Measurements from ENCODE around the gene PLCB3.
A peak's percentile ranks its signal among the peaks of the same experiment; 100 is the strongest.

Gene PLCB3

DNA sequence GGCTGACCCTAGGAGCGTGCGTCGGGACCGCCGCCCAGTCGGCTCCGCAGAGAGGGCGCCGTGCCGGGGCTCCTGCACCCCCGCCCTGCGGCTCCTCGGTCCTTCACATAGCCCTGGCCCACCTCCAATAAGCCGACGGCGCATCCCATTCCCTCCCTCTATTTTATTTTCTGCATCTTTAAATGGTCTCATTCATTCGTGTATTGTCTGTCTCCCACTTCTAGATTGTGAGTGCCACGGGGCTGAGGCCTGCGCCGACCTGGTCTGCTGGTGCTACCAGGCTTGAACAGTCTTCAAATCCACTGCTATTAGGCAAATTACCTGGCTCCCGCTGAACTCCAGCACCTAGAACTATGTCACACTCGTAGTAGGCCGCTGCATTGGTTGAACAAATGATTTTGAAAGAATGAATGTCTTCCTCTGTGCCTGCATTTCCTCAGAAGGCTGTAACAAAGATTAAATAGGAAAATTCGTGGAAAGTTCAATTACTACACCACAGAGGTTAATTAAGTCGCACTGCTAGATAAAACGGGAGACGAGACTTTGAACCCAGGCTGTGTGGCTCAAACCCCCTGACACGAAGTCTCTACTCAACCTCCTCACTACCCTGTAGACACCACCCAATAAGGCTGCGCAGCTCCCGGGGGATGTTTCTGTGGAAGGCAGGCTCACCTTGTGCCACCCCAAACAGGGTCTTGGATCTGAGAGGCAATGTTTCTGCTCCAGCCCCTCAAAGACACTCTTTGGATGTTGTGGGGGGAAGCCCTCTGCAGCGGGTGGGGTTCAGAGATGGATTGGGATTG, 3.4 kb upstream of the PLCB3 start:
- Histone ChIP-seq H3K9me2 (replicated peaks; ENCODE audit: insufficient read depth, low read length) (no peaks in the 10 kb centered on the region), H3K4me2 (ENCODE audit: low read depth, low read length, poor library complexity, severe bottlenecking) (peak overlapping the region; percentile 71), H3K9ac (ENCODE audit: low read length) (peak overlapping the region; percentile 59; the same call in 1 of the 2 replicates), H3K27ac (ENCODE audit: low read depth, low read length) (no peak overlapping the region), H3F3A (ENCODE audit: insufficient read depth) (peaks cover 40% of the 10 kb centered on the region), H4K20me1 (ENCODE audit: low read depth, low read length) (no peaks in the 10 kb centered on the region), H2AFZ (ENCODE audit: low read depth, low read length, severe bottlenecking) (peak overlapping the region; percentile 88), H3K79me2 (ENCODE audit: insufficient read depth, low read length) (peaks cover 24% of the 10 kb centered on the region), H3K9me3 (ENCODE audit: insufficient read depth, low read length) (no peaks in the 10 kb centered on the region), H3K27me3 (ENCODE audit: low read length) (no peaks in the 10 kb centered on the region), H3K36me3 (ENCODE audit: low read length) (no peaks in the 10 kb centered on the region), H3K4me3 (ENCODE audit: insufficient read depth, low read length, poor library complexity, severe bottlenecking) (peak overlapping the region; percentile 51)
- TF ChIP-seq CTCF (IDR thresholded peaks at IDR 0.05; ENCODE audit: insufficient read depth, low read length, poor library complexity, severe bottlenecking) (no peak), EZH2phosphoT487 (conservative IDR thresholded peaks at IDR 0.05; ENCODE audit: low read length) (no peak)

DNA sequence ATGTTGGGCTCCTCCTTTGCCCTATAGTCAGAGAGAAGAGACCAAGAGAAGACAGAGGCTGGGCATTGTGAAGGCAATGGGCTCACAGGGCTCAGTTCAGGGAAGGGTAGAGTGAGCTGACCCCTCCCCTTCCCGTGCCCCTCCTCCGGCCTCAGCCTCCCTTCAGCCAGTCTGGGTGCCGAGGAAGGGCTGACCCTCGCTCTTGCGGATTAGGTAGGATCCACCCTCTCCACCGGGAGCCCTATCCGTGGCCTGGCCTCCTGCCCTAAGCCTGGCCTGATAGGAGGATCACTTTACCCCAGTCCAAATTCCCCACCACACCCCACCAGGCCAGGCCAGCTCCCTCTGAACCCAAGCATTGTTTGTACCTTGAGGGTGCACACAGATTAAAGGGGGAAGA, 2.8 kb upstream of the PLCB3 start:
- no peaks in the 10 kb centered on the region for H3K27me3 ChIP-seq (ENCODE audit: low read length)
- H3K79me2 ChIP-seq (ENCODE audit: insufficient read depth, low read length): peaks cover 24% of the 10 kb centered on the region
- no peak overlapping the region for H3K27ac ChIP-seq (ENCODE audit: low read depth, low read length)
- no peak overlapping the region for H2AFZ ChIP-seq (ENCODE audit: low read depth, low read length, severe bottlenecking)
- no peaks in the 10 kb centered on the region for H3K36me3 ChIP-seq (ENCODE audit: low read length)
- no peaks in the 10 kb centered on the region for H4K20me1 ChIP-seq (ENCODE audit: low read depth, low read length)
- H3K9ac ChIP-seq (ENCODE audit: low read length): no peak overlapping the region
- no peak overlapping the region for H3K4me3 ChIP-seq (ENCODE audit: insufficient read depth, low read length, poor library complexity, severe bottlenecking)
- H3K9me2 ChIP-seq (replicated peaks; ENCODE audit: insufficient read depth, low read length): no peaks in the 10 kb centered on the region
- H3K4me2 ChIP-seq (ENCODE audit: low read depth, low read length, poor library complexity, severe bottlenecking): no peak overlapping the region
- TF ChIP-seq CTCF (IDR thresholded peaks at IDR 0.05; ENCODE audit: insufficient read depth, low read length, poor library complexity, severe bottlenecking): no peak
- no peak for TF ChIP-seq EZH2phosphoT487 (conservative IDR thresholded peaks at IDR 0.05; ENCODE audit: low read length)
- H3F3A ChIP-seq (ENCODE audit: insufficient read depth): peaks cover 36% of the 10 kb centered on the region
- no peaks in the 10 kb centered on the region for H3K9me3 ChIP-seq (ENCODE audit: insufficient read depth, low read length)

- Histone ChIP-seq H3K4me3 (ENCODE audit: insufficient read depth, low read length, poor library complexity, severe bottlenecking) (no peak overlapping the region), H2AFZ (ENCODE audit: low read depth, low read length, severe bottlenecking) (no peak overlapping the region), H3K9me2 (replicated peaks; ENCODE audit: insufficient read depth, low read length) (no peaks in the 10 kb centered on the region), H3K27me3 (ENCODE audit: low read length) (no peaks in the 10 kb centered on the region), H3K9me3 (ENCODE audit: insufficient read depth, low read length) (no peaks in the 10 kb centered on the region), H3K79me2 (ENCODE audit: insufficient read depth, low read length) (peaks cover 24% of the 10 kb centered on the region), H4K20me1 (ENCODE audit: low read depth, low read length) (no peaks in the 10 kb centered on the region), H3F3A (ENCODE audit: insufficient read depth) (peaks cover 31% of the 10 kb centered on the region), H3K36me3 (ENCODE audit: low read length) (no peaks in the 10 kb centered on the region), H3K9ac (ENCODE audit: low read length) (no peak overlapping the region), H3K27ac (ENCODE audit: low read depth, low read length) (no peak overlapping the region), H3K4me2 (ENCODE audit: low read depth, low read length, poor library complexity, severe bottlenecking) (no peak overlapping the region)
- TF ChIP-seq CTCF (IDR thresholded peaks at IDR 0.05; ENCODE audit: insufficient read depth, low read length, poor library complexity, severe bottlenecking): no peak
- TF ChIP-seq EZH2phosphoT487 (conservative IDR thresholded peaks at IDR 0.05; ENCODE audit: low read length): no peak
Measured at GRCh38 chr11:64249038-64249437, 2.3 kb upstream of the PLCB3 start.
